CD4-positive, alpha-beta T cell treated with Interleukin-15 for 1 hour (primary cell): ENCODE data around the gene SLC43A3.
"Not testable (repeated sequence)": the region's sequence is repeated elsewhere in the genome, so short reads cannot be mapped to it uniquely, and the experiment has no call there.

Experiments used
- DNase-seq: peaks from one replicate; pipeline ENCODE4 v3.0.0-alpha.2; 2020

Gene SLC43A3

DNA sequence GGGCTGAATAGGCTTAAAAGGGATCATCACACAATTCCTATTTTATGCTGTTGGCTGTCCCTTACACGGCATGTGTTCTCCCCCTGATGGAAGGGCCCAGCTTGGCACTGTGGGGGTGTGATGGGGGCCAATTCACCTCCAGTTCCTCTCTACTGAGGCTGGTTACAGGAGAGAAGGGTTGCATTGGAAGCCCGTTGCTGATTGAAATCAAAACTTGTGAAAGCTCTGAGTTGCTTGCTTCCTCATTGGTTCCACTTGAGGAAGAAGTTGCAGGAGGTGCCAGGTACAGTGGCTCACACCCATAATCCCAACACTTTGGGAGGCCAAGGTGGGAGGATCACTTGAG is 23.1 kb downstream of the SLC43A3 start:
- DNase-seq: no peak

DNA sequence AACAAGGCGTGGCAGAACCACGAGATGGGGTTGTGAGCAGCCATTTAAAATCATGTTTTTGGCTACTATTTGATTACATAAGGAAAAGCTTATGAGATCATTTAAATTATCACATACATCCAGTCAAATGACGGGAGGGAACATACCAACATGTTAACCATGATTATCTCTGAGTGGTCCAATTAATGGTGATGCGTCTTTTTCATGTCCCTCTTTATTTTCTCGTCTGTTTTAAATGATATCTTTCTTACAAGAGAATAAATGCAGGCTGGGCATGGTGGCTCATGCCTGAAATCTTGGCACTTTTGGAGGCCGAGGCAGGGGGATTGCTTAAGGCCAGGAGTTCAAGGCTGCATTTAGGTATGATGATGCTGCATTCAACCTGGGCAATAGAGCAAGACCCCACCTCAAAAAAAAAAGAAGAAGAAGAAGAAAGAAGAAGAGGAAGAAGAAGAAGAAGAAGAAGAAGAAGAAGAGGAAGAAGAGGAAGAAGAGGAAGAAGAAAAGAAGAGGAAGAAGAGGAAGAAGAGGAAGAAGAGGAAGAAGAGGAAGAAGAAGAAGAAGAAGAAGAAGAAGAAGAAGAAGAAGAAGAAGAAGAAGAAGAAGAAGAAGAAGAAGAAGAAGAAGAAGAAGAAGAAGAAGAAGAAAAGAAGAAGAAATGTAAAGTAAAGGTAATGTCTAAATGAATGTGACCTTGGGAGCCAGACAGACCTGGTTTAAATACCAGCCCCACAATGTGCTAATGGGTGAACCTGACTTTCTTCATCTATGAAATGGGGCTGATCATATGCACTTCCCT is 23.7 kb downstream of the SLC43A3 start:
- not testable (repeated sequence) for DNase-seq

- no peak for DNase-seq
Measured at GRCh38 chr11:57402188-57403002, 24.5 kb downstream of the SLC43A3 start.

DNA sequence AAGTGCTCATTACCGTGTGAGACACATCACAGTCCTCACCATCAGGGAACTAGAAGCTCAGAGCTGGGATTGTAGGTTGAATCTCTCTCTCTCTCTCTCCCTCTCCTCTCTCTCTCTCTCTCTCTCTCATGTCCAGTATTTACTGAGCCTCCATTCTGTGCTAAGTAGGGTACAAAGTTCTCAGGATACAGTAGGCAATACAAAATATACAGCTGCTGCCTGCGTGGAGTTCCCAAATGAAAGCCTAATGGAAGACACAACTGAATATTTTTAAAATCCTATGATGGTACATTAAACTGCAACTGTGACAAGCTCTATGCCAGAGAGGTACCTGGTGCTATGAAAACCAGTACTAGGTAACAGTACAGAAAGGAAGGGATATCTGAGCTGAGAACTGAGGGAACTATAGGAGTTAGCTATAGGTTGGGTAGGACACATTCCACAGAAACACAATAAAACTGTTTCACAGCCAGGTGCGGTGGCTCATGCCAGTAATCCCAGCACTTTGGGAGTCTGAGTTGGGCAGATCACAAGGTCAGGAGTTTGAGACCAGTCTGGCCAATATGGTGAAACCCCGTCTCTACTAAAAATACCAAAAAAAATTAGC is 26.8 kb downstream of the SLC43A3 start:
- no peak for DNase-seq

- no peak for DNase-seq
Measured at GRCh38 chr11:57399221-57399620, 27.7 kb downstream of the SLC43A3 start.

DNA sequence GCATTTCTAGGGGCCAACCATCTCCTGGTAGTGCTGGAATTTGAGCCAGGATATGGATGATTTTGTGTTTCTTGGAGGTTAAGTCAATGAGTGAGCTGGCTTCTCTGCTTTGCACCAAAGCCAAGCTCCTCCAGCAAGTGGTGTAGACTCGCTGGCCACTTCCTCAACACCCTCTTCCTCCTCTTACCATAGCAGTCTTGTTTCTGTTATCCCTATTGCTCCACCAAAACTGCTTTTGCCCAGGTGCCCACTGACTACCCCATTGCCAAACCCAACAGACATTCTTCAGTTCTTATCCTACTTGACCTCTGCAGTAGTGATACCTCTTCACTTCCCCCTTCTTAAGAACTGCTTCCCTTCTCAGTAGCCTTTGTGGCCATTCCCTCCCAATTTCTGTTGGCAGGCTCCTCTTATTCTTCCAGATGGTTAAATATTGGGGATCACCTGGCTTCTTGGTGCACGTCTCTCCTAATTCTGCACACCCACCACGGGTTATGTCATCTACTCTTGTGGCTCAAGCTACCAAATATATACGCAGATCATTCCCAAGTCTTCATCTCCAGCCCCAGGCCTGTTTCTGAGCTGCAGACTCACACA is 29.4 kb downstream of the SLC43A3 start:
- no peak for DNase-seq

- no peak for DNase-seq
Measured at GRCh38 chr11:57396744-57397143, 30.2 kb downstream of the SLC43A3 start.

- no peak for DNase-seq
Measured at GRCh38 chr11:57395905-57396623, 30.9 kb downstream of the SLC43A3 start.

GRCh38 chr11:57394203-57394965 is 32.5 kb downstream of the SLC43A3 start:
- no peak for DNase-seq

DNA sequence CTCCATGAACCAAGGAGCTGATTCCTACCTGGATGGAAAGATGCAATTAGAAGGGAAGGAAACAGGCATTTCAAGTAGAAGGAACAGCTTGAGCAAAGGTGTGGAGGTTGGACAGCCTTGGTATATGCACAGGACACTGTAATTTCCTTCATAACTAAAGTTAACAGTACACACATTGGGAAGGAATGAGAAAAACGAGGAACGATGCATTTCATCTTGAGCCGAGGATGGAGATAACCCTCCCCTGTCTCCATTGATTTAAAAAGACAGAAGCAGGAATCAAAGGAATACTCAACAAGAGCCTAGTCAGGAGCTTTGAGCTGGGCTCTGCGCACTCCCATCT is 34.2 kb downstream of the SLC43A3 start:
- DNase-seq: no peak

DNA sequence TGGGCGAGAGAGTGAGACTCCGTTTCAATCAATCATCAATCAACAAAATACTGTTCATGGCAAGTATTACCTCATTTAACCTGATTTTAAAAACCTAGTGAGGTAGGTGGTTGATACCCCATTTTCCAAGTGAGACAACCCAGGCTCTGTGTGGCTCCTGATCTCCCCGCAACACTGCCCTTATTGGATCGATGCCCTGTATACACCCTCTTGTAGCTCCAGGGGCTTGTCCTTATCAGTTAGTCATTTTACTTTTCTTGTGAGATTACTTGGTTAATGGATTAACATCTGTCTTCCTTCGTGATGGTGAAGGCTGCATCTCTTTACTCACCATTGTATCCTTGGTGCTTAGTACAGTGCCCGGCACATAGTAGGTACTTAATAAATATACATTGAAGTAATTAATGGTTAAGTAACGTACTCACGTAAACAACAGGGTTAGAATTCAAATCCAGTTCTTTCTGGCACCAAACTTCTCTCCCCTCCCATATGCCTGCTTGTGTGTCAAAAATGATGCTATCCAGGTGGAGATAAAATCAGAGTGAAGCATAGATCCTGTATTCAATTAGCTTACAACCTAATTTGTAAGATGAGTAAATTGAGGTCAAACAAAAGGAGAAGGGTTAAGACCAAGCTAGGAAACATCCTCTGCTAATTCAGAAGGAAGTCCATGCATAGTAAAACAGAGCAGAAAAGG is 34.7 kb downstream of the SLC43A3 start:
- no peak for DNase-seq

DNA sequence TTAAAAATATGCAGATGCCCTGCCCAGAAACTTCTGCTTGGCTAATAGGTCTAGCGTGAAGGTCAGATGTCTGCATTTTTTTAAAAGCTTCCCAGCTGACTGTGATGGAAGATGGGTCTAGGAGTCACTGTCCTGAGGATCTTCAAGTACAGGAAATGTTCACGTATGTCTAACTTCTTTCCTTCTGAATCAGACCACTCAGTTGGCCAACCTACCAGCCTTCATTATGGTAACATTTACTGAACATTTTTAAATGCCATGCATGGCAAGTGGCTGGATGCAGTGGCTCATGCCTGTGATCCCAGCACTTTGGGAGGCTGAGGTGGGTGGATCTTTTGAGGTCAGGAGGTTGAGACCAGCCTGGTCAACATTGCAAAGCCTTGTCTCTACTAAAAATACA is 35.4 kb downstream of the SLC43A3 start:
- no peak for DNase-seq

DNA sequence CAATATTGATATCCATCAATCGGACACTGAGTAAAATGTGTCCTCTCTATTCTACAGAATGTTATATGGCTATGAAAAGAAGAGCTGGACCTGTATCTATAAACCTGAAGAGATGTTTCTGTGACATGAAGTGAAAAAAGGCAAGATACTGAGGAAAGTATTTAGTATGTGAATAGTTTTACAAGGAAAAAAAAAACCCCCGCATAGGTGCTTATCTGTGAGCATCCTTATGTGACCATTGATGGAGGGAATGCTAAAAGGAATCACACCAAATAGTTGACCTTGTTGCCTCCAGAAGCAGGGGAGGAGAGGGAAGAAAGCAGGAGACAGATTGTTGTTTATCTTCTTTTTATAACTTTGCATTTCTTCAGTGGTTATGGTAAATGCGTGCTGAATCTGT is 35.8 kb downstream of the SLC43A3 start:
- no peak for DNase-seq

GRCh38 chr11:57390535-57390934 is 36.4 kb downstream of the SLC43A3 start, which contains the start of gene PRG2:
TSS of gene PRG2 (minus strand) at chr11:57390650. CDS start at chr11:57389944, 706 bp downstream.
- DNase-seq: no peak

DNA sequence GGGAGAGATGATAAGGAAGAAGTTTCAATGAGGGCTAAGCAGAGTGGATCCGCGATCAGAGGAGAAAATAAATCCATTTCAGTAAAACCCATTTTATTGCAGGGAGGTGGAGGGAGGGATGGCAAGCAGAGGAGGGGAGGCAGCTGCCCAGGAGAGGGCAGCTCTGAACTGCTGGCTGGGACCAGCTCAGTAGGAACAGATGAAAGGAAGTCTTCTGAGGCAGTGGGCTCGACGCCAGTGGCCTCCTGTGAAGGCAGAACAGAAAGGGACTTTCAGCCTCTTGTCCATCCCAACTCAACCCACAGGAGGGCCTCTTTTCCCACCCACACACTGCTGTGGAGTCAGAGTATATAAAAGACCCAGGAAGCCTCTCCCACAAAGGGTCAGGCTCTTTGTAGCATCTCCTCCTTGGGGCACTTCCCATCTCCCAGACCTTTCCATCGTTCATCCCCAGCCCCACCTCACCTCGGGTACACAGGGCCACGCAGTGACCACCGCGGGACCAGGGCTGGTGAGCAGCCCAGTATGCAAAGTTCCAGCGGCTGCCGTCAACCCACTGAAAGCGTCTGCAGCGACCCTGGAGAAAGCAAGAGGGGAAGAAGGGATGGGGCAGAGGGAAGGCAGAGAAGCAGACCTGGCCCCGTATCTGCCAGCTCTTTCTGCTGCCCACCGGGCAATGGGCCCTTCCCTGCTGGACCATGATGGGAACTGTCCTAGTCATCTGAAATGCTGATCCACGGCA is 39.5 kb downstream of the SLC43A3 start:
- DNase-seq: no peak

DNA sequence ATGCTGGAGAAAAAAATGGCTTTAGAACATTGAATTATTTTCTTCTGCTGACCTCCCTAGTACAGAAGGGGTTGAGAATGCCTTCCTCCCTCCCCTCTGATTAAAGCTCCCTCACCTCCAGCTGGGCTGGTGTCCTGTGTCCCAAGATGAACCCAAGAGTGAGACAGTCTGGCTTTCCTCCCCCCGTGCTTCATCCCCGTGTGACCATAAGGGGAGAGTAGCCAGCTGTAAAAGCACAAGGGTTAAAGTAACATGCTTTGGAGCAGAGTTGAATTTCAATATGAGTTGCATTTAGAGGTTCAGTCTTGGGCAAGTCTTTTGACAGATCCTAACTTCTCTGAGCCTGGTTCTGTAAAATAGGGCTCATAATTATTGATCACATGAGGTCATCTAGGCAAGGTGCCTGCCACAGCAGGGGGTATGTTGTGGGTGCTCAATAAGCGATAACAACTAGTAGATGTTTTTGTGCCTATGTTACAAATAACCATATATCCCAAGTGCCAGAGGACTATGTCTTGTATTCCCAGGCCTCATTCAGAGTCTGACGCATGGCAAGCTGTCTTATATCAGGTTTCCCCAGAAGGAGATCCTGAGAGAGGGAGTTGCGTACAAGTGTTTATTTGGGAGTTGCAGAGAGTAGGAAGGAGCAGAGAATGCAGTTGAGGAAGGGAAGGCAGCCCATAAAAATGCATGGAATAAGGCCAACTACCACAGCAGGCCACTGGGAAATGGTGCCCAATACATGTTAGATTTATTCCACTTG is 40.6 kb downstream of the SLC43A3 start:
- DNase-seq: no peak

DNA sequence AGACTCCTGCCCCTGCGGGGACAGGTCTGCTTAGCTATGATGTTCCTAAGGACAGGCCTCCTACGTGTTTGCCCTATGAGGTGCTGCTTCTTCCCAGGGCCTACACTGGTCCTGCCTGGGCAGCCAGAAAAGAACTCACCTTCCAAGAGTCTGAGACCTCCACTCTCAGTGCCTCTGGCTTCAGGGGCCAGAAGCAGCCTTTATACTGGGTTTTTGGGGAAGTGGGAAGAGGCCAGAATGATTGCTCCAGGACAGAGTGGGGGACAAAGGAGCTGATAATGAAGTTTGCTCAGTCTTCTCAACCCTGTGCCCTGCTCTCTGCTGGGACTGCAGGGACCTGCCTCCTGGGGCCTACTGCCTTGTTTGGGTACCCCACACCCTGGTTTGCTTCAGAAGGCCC is 45.9 kb downstream of the SLC43A3 start, which contains the start of gene PRG3:
Gene PRG3 (minus strand): TSS at position 176 of the 400 bp plus-strand sequence. CDS start 442 bp downstream, outside the sequence.
- no peak for DNase-seq

- DNase-seq: no peak
Measured at GRCh38 chr11:57379732-57380131, 47.2 kb downstream of the SLC43A3 start.

- DNase-seq: no peak
Measured at GRCh38 chr11:57378186-57378585, 48.7 kb downstream of the SLC43A3 start.

DNA sequence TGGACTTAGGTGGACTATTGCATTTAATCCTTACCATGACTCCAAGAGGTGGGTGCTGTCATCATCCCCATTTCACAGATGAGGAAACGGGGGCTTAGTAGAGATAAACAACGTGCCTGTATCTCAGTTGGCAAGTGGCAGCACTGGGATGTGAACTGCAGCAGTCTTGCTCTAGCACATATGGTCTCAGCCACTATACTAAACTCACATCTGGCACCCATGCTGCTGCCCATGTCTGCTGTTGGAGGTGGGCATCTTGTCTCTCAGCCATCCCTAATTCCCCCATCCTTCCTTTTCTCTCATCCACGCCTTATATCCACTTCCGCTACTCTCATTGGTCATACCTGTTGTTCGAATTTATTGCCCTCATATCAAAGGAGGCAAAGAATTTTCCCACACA is 49.8 kb downstream of the SLC43A3 start:
- no peak for DNase-seq
